GM21367 (cell line): ENCODE results near the gene SLC6A18.
"Not testable (repeated sequence)": the region's sequence is repeated elsewhere in the genome, so short reads cannot be mapped to it uniquely, and the experiment has no call there.

Source experiments
- ATAC-seq: cut with Tn5 transposase; IDR thresholded peaks from one replicate; pipeline ENCODE4 v1.9.1; 2021; ENCODE audit not compliant: unreplicated experiment

SLC6A18 gene

GRCh38 chr5:1270933-1271914, 46.0 kb downstream of the SLC6A18 start:
- ATAC-seq, result no peak

DNA sequence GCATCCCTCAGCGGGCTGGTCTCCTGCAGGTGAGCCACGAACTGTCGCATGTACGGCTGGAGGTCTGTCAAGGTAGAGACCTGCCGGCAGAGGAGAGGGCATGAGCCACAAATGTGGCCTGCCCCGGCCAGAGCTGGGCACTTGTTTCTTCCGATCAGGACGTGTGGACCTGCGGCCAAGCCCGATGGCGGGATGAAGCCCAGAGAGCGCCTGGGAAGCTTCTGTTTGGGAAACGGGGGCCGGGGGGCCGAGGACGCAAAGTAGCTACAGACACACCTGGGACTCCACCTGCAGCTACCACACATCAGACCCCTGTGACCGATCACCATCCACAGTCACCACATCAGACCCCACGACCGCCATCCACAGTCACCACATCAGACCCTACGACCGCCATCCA, 47.0 kb downstream of the SLC6A18 start:
- no peak for ATAC-seq

DNA sequence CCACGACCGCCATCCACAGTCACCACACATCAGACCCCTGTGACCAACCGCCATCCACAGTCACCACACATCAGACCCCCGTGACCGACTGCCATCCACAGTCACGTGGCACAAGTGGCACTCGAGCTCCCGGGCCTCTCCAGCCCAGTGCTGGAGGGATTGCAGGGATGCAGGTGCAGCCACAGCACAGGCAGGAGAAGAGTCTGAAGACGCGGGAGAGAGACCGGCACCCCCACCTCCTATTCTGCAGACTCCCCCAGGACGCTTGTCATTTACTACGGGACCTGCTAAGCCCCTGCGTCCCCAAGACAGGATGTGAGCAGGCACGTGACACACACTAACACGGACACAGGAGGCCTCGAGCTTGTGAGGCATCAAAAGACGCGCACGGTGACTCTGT, 48.6 kb downstream of the SLC6A18 start:
- no peak for ATAC-seq

DNA sequence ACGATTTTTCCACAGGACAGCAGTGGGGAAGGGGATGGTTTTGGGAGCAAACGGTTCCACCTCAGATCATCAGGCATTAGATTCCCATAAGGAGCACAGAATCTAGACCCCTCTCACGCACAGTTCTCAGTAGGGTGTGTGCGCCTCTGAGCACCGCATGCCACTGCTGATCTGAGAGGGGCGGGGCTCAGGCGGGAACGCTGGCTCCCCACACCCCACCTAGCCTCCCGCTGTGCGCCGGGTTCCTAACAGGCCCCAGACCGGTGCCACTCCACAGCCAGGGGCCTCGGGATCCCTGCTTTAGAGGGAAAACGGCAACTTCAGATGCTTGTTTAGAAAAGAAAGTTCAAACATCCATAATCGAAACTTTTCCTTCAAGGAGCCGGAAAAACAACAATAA, 49.3 kb downstream of the SLC6A18 start:
- no peak for ATAC-seq

- ATAC-seq, result not testable (repeated sequence)
Measured at GRCh38 chr5:1275397-1276391, 50.5 kb downstream of the SLC6A18 start.

DNA sequence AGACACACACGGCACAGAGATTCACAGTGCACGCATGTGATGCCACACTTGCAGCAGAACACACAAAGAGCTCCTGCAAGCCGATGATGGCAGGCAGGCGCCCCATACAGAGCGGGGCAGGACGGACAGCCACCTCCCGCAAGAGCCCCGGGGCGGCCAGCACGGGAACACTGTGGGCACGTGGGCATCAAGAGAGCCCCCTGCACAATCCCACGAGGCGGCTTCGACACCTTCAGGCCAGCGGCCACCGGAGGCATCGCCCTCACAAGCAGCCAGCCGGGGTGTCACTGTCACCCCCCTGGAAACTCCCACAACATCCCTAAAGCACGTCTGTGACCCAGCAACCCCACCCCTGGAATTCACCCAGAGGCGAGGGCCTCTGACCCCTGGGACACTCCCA, 51.7 kb downstream of the SLC6A18 start:
- no peak for ATAC-seq

DNA sequence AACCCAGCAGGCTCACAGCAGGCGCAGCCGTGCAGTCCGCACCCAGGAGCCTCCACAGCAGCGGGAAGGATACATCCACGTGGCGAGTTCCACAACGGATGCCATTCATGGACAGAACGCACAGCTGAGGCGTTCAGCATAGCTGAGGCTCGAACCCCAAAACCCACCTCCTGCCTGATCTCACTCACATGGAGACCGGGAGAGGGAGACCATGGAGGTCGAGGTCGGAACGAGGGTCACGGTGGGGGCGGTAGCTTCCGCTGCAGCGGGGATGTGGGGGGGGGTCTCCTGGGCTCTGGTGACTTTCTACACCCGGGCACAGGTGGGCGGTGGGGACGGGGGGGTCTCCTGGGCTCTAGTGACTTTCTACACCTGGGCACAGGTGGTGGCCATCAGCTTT, 52.1 kb downstream of the SLC6A18 start:
- ATAC-seq, result no peak

GRCh38 chr5:1277781-1278180, 52.6 kb downstream of the SLC6A18 start:
- ATAC-seq, result no peak

DNA sequence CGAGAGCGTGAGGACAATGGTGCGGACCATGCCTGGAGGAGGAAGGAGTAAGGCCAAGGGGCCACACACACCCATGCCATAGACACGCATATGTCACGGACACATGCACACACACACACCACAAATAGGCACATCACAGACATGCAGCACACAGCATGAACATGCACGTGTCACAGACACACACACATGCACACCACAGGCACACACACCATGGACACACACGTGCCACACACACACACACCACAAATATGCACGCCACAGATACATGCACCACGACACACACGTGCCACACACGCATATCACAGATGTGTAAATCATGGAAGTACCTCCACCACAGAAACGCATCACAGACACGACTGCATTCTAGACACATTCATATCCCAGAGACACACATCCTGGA, 53.0 kb downstream of the SLC6A18 start:
- ATAC-seq, result no peak

GRCh38 chr5:1278656-1279442, 53.7 kb downstream of the SLC6A18 start:
- ATAC-seq, result no peak

GRCh38 chr5:1279443-1280151, 54.4 kb downstream of the SLC6A18 start:
- no peak for ATAC-seq

- no peak for ATAC-seq
Measured at GRCh38 chr5:1280177-1281037, 55.2 kb downstream of the SLC6A18 start.

- no peak for ATAC-seq
Measured at GRCh38 chr5:1281038-1281882, 56.1 kb downstream of the SLC6A18 start.

- ATAC-seq, result no peak
Measured at GRCh38 chr5:1282131-1282992, 57.2 kb downstream of the SLC6A18 start.

DNA sequence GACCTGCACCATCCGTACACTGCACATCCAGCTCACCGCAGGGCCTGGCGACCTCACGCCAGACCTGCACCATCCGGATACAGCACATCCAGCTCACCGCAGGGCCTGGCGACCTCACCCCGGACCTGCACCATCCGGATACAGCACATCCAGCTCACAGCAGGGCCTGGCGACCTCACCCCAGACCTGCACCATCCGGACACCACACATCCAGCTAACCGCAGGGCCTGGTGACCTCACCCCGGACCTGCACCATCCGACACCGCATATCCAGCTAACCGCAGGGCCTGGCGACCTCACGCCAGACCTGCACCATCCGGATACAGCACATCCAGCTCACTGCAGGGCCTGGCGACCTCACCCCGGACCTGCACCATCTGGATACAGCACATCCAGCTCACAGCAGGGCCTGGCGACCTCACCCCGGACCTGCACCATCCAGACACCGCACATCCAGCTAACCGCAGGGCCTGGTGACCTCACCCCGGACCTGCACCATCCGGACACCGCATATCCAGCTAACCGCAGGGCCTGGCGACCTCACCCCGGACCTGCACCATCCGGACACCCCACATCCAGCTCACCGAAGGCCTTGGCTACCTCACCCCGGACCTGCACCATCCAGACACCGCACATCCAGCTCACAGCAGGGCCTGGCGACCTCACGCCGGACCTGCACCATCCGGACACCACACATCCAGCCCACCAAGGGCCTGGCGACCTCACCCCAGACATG, 58.0 kb downstream of the SLC6A18 start:
- not testable (repeated sequence) for ATAC-seq

GRCh38 chr5:1283729-1284041, 58.5 kb downstream of the SLC6A18 start:
- ATAC-seq, result not testable (repeated sequence)
